ENCODE results near the gene LAIR1.
"Not testable (repeated sequence)": the region's sequence is repeated elsewhere in the genome, so short reads cannot be mapped to it uniquely, and the experiment has no call there.

Gene LAIR1

DNA sequence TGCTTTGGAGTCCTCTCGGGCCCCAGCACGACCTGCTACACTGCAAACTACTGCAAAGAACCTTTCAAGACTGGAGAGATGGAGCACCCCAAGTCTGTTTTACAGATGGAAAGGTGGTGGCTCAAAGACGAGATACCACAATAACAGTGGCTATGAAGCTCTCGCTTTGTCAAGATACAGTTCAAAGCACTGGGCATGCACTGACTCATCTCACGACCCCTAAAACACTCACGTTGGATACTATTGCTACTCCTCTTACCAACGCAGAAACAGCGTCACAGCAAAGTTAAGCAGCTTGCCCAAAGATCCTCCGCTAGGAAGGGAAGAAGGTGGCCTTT lies 24.0 kb upstream of the LAIR1 start:
- H3K4me2 ChIP-seq (ENCODE audit: low read length), result peak overlapping the region; percentile 42
- H3K27ac ChIP-seq (ENCODE audit: low read depth, low read length, poor library complexity, severe bottlenecking), result no peak overlapping the region
- H3K36me3 ChIP-seq (ENCODE audit: insufficient read depth, low read length), result no peaks in the 10 kb centered on the region; the same call in 1 of the 2 replicates

DNA sequence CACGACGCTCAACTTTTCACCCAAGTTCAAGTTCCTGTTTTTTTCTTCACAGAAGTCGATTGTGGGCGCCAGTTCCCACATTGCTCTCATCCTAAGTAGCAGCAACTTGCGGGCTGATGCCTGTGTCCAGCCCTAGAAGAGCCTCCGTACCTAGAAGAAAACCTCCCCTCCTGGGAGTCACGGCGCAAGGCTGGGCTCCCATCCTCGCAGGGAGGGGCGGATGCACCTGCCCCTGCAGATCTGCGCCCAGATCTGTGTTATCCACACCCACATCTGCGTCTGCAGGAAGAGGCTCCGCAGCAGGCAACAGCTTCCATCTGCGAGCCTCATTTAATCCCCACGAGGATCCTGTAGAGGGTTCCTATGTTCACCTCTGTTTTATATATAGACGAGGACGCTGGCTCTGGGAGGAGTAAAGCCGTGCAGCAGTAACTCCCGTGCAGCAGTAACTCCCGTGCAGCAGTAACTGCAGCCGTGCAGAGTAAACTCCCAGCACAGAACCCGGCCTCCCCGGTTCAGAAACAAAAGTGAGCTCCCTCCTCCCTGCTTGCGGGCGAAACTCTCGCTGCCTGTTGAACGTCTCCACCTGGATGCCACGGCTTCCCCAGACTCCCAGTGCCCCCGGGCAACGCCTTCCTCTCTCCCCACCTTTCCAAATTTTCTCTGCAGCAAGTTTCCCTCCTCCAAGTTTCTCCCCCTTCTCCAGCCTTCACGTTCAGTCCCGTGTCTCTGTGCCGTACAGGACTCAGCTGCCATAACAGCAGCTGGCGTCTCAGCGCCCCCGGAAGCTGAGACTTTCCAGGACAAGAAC lies 23.5 kb upstream of the LAIR1 start:
- Histone ChIP-seq H3K4me1 (ENCODE audit: insufficient read depth, low read length, severe bottlenecking) (peaks cover 18% of the 10 kb centered on the region), H2AFZ (ENCODE audit: low read length) (no peak overlapping the region), H3F3A (ENCODE audit: insufficient read depth, low read length) (no peaks in the 10 kb centered on the region), H4K20me1 (ENCODE audit: insufficient read depth, low read length) (no peaks in the 10 kb centered on the region), H3K4me2 (ENCODE audit: low read length) (peak overlapping the region; percentile 42), H3K27me3 (ENCODE audit: insufficient read depth, low read length) (peaks cover 3% of the 10 kb centered on the region; the same call in 1 of the 2 replicates), H3K4me3 (ENCODE audit: low read depth, low read length, poor library complexity, severe bottlenecking) (no peak overlapping the region), H3K79me2 (ENCODE audit: insufficient read depth, low read length) (no peaks in the 10 kb centered on the region), H3K27ac (ENCODE audit: low read depth, low read length, poor library complexity, severe bottlenecking) (no peak overlapping the region), H3K9ac (ENCODE audit: low read length) (no peak overlapping the region), H3K9me3 (ENCODE audit: low read length) (no peaks in the 10 kb centered on the region), H3K9me2 (ENCODE audit: low read depth, low read length) (no peaks in the 10 kb centered on the region), H3K36me3 (ENCODE audit: insufficient read depth, low read length) (no peaks in the 10 kb centered on the region; the same call in 1 of the 2 replicates)
- TF ChIP-seq EZH2 (IDR thresholded peaks at IDR 0.05; ENCODE audit: borderline replicate concordance, low read length), result no peak
- TF ChIP-seq, protein P1, sequence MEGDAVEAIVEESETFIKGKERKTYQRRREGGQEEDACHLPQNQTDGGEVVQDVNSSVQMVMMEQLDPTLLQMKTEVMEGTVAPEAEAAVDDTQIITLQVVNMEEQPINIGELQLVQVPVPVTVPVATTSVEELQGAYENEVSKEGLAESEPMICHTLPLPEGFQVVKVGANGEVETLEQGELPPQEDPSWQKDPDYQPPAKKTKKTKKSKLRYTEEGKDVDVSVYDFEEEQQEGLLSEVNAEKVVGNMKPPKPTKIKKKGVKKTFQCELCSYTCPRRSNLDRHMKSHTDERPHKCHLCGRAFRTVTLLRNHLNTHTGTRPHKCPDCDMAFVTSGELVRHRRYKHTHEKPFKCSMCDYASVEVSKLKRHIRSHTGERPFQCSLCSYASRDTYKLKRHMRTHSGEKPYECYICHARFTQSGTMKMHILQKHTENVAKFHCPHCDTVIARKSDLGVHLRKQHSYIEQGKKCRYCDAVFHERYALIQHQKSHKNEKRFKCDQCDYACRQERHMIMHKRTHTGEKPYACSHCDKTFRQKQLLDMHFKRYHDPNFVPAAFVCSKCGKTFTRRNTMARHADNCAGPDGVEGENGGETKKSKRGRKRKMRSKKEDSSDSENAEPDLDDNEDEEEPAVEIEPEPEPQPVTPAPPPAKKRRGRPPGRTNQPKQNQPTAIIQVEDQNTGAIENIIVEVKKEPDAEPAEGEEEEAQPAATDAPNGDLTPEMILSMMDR (IDR thresholded peaks at IDR 0.05; ENCODE audit: low read length), result no peak

More for the DNA sequence above, 24.0 kb upstream of the LAIR1 start:
- Histone ChIP-seq H3K27me3 (ENCODE audit: insufficient read depth, low read length) (peaks cover 3% of the 10 kb centered on the region; the same call in 1 of the 2 replicates), H3K9me2 (ENCODE audit: low read depth, low read length) (no peaks in the 10 kb centered on the region), H2AFZ (ENCODE audit: low read length) (no peak overlapping the region), H3K9ac (ENCODE audit: low read length) (no peak overlapping the region), H3K79me2 (ENCODE audit: insufficient read depth, low read length) (no peaks in the 10 kb centered on the region), H3K4me1 (ENCODE audit: insufficient read depth, low read length, severe bottlenecking) (peaks cover 18% of the 10 kb centered on the region), H3K4me3 (ENCODE audit: low read depth, low read length, poor library complexity, severe bottlenecking) (no peak overlapping the region), H4K20me1 (ENCODE audit: insufficient read depth, low read length) (no peaks in the 10 kb centered on the region), H3F3A (ENCODE audit: insufficient read depth, low read length) (no peaks in the 10 kb centered on the region), H3K9me3 (ENCODE audit: low read length) (no peaks in the 10 kb centered on the region)
- TF ChIP-seq EZH2 (IDR thresholded peaks at IDR 0.05; ENCODE audit: borderline replicate concordance, low read length), result no peak
- TF ChIP-seq, protein P1 (IDR thresholded peaks at IDR 0.05; ENCODE audit: low read length), result no peak

DNA sequence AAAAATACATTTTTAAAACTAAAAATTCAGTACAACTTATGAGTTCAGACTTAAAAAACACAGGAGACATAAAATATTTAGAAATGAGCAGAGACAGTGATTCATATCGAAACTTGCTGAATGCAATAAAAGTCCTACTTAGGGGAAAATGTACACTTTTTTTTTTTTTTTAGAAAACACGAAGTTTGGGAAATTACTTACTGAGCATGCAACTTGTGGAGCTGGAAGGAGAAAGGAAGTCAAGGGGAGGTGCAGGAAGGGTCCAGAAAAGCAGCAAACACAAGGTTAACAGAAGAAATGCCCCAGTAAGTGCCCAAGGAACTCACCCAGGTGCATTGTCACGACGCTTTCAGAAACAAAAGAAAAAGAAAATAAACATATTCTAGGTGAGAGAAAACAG lies 18.6 kb upstream of the LAIR1 start:
- H2AFZ ChIP-seq (ENCODE audit: low read length), result no peak overlapping the region
- H4K20me1 ChIP-seq (ENCODE audit: insufficient read depth, low read length), result no peaks in the 10 kb centered on the region
- peaks cover 3% of the 10 kb centered on the region; the same call in 1 of the 2 replicates for H3K27me3 ChIP-seq (ENCODE audit: insufficient read depth, low read length)
- H3K9me2 ChIP-seq (ENCODE audit: low read depth, low read length), result no peaks in the 10 kb centered on the region
- no peak overlapping the region for H3K9ac ChIP-seq (ENCODE audit: low read length)
- peaks cover 16% of the 10 kb centered on the region for H3K4me1 ChIP-seq (ENCODE audit: insufficient read depth, low read length, severe bottlenecking)
- H3K79me2 ChIP-seq (ENCODE audit: insufficient read depth, low read length), result no peaks in the 10 kb centered on the region
- H3F3A ChIP-seq (ENCODE audit: insufficient read depth, low read length), result no peaks in the 10 kb centered on the region
- no peaks in the 10 kb centered on the region; the same call in 1 of the 2 replicates for H3K36me3 ChIP-seq (ENCODE audit: insufficient read depth, low read length)
- H3K27ac ChIP-seq (ENCODE audit: low read depth, low read length, poor library complexity, severe bottlenecking), result no peak overlapping the region
- no peak overlapping the region for H3K4me2 ChIP-seq (ENCODE audit: low read length)
- no peak for TF ChIP-seq EZH2 (IDR thresholded peaks at IDR 0.05; ENCODE audit: borderline replicate concordance, low read length)
- TF ChIP-seq, protein P1 (IDR thresholded peaks at IDR 0.05; ENCODE audit: low read length), result no peak
- H3K4me3 ChIP-seq (ENCODE audit: low read depth, low read length, poor library complexity, severe bottlenecking), result no peak overlapping the region
- H3K9me3 ChIP-seq (ENCODE audit: low read length), result no peaks in the 10 kb centered on the region

DNA sequence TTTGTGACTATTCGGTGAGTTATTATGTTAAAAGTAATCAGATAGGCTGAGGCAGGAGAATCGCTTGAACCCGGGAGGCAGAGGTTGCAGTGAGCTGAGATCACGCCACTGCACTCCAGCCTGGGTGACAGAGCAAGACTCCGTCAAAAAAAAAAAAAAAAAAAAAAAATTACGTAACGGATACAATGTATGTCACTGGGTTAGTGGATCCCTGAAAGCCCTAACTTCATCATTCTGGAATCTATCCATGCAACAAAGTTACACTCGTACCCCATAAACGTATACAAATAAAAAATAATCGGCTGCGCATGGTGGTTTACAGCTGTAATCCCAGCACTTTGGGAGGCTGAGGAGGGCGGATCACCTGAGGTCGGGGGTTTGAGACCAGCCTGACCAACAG lies 17.3 kb upstream of the LAIR1 start:
- not testable (repeated sequence) for H3K9me3 ChIP-seq (ENCODE audit: low read length); H3K27me3 ChIP-seq (ENCODE audit: insufficient read depth, low read length); H2AFZ ChIP-seq (ENCODE audit: low read length); H3K4me2 ChIP-seq (ENCODE audit: low read length); H4K20me1 ChIP-seq (ENCODE audit: insufficient read depth, low read length); H3K9me2 ChIP-seq (ENCODE audit: low read depth, low read length); H3K27ac ChIP-seq (ENCODE audit: low read depth, low read length, poor library complexity, severe bottlenecking); H3F3A ChIP-seq (ENCODE audit: insufficient read depth, low read length); H3K36me3 ChIP-seq (ENCODE audit: insufficient read depth, low read length); H3K79me2 ChIP-seq (ENCODE audit: insufficient read depth, low read length); H3K9ac ChIP-seq (ENCODE audit: low read length); H3K4me3 ChIP-seq (ENCODE audit: low read depth, low read length, poor library complexity, severe bottlenecking)
- peaks cover 17% of the 10 kb centered on the region for H3K4me1 ChIP-seq (ENCODE audit: insufficient read depth, low read length, severe bottlenecking)
